Coronary artery (tissue), 2 donors: ENCODE data around the gene ZIM2.

ENCODE experiments used
- DNase-seq: peaks from one replicate; pipeline ENCODE4 v3.0.0-alpha.2; 2017; ENCODE audit warnings: low spot score
- H3K27ac ChIP-seq, 2 donors: fragments of 200-600 bp; sonication (generic); one replicate each; pipeline ENCODE4 v1.5.1; 2016 to 2019
- H3K4me3 ChIP-seq: fragments of 200-600 bp; sonication (generic); 2 replicates; pipeline ENCODE4 v1.5.1; 2016; ENCODE audit warnings: mild to moderate bottlenecking, moderate library complexity
- TF ChIP-seq, protein P1 (sequence below): fragments of 200-600 bp; sonication (generic); IDR thresholded peaks from one replicate; pipeline ENCODE4 v1.5.1; 2019; ENCODE audit warnings: antibody characterized with exemption

The ZIM2 gene

GRCh38 chr19:56834564-56835375, 5.8 kb downstream of the ZIM2 start:
- TF ChIP-seq, protein P1, sequence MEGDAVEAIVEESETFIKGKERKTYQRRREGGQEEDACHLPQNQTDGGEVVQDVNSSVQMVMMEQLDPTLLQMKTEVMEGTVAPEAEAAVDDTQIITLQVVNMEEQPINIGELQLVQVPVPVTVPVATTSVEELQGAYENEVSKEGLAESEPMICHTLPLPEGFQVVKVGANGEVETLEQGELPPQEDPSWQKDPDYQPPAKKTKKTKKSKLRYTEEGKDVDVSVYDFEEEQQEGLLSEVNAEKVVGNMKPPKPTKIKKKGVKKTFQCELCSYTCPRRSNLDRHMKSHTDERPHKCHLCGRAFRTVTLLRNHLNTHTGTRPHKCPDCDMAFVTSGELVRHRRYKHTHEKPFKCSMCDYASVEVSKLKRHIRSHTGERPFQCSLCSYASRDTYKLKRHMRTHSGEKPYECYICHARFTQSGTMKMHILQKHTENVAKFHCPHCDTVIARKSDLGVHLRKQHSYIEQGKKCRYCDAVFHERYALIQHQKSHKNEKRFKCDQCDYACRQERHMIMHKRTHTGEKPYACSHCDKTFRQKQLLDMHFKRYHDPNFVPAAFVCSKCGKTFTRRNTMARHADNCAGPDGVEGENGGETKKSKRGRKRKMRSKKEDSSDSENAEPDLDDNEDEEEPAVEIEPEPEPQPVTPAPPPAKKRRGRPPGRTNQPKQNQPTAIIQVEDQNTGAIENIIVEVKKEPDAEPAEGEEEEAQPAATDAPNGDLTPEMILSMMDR = no peak
- H3K4me3 ChIP-seq = no peak overlapping the region
- no peak for DNase-seq
- H3K27ac ChIP-seq = no peak overlapping the region

DNA sequence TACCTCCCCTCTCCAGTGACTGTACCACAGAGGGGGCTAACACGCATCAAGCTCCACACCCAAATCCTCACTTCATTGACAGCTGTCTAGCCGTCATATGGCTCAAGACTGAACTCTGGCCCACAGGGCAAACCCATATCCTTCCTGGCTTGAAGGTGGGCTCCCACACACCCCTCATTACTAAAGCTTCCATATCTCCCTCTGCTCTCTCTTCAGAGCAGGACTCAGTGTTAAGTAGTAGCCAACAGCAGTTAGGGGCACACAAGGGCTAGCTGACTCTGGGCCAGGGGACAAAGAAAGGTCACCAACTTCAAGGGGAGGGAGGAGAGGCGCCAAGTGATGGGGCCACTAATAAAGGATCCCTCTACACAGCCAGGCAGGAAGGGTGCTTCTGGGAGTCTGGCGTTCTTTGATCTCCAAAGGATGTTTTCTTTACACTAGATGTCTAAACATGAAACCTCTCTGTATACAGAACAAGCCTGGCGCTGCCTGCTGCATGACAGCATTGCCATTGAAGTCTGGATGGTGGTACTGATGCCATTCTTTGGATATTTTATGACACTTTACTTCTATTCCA, 8.1 kb downstream of the ZIM2 start:
- TF ChIP-seq, protein P1 = no peak
- no peak overlapping the region for H3K4me3 ChIP-seq
- no peak for DNase-seq
- H3K27ac ChIP-seq = no peak overlapping the region

DNA sequence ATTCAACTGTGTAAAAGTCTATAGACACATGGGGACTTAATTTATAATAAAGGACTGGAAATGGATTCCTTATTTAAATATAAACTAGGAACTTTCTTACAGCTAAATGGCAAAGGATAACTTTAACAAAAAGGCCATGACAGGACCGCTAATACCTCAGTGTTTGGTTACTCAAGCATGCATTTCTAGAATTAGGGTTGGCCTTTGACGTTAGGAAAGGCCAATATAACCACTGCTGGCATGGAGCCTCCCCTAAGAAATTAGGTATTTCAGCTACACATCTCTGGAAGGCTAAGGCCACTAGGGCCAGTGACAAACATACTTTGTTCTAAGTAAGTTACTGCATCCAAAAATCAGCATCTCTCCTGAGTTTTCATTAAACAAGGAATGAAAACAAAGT, 9.3 kb downstream of the ZIM2 start:
- Histone ChIP-seq H3K27ac (no peak overlapping the region), H3K4me3 (no peak overlapping the region)
- no peak for DNase-seq
- TF ChIP-seq, protein P1 = no peak

GRCh38 chr19:56829596-56829995, 10.9 kb downstream of the ZIM2 start:
- H3K27ac ChIP-seq = no peak overlapping the region
- no peak for DNase-seq
- no peak overlapping the region for H3K4me3 ChIP-seq
- TF ChIP-seq, protein P1 = no peak

DNA sequence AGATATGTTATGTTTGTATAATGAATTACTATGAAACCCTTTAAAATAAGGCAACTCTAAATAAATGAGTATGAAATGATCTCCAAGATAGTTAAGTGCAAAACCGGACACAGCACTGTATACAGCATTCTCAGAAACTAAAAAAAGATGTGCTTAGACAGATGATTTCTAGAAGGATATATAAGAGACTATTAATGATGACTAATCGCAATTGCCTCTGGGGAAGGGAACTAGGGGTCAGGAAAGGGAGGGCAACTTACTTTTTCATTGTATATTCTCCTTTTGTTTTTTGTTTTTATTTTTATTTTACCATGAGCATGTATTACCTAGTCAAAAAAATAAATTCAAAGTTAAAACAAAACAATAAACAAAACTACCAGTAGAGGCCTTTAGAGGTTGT, 12.8 kb downstream of the ZIM2 start:
- H3K4me3 ChIP-seq = no peak overlapping the region
- DNase-seq = no peak
- TF ChIP-seq, protein P1 = no peak

GRCh38 chr19:56823956-56824355, 16.6 kb downstream of the ZIM2 start:
- no peak for DNase-seq
- TF ChIP-seq, protein P1 = no peak

More for the DNA sequence above, 12.8 kb downstream of the ZIM2 start:
- no peak overlapping the region for H3K27ac ChIP-seq

DNA sequence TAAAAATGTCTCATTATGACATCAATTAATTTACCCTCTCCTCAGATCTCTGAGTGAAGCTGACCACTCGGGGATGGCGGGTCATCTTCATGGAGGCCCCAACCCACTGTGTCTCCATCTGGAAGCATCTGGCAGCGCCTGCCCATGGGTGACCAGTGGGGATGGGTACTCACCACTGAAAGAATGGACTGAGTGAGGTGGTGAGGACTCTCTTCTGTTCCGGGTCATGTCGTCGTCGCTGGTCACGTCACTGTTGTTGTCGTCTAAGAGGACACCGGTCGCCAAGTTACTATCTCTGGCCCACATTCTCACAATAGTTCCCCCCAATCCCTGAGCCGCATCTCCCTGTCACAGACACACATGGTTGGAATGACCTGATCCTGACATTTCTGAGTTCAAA, 17.1 kb downstream of the ZIM2 start:
- Histone ChIP-seq H3K4me3 (no peak overlapping the region), H3K27ac (no peak overlapping the region)
- TF ChIP-seq, protein P1 = no peak
- DNase-seq = no peak

More at GRCh38 chr19:56823956-56824355, 16.6 kb downstream of the ZIM2 start:
- Histone ChIP-seq H3K27ac (no peak overlapping the region), H3K4me3 (no peak overlapping the region)
